Measurements from ENCODE around the gene NT5C2. TPM values are rescaled to one million over a fixed set of nuclear protein-coding genes. Genes with fewer than 3 reads are reported as not detected.

Gene NT5C2
- total and polyA plus RNA-seq, 2 of the 8 experiments (the other 6 are each of a cell fraction or from before 2014, with no cell fraction given): 35.2 to 106 TPM

DNA sequence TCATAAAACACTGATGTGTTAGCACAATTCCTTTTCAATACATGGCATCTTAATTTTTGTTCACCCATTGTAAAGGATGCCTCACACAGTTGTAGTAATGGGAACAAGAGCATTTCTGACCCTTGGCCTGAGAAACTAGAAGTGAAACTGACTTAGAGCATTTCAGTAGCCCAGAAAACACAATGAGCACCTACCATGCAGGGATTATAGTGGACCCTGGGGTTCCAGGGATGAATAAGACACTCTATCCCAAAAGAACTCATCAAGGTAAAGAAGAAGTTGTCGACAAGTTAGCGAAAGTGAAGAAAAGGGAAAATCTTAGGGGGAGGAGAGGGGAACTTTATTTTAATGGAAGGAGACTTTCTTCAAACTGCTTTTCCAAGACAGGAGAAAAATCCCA is 125.6 kb downstream of the NT5C2 start:
- Histone ChIP-seq H3K9me3 (ENCODE audit: insufficient read depth in 2 of 2, low read depth in 1 of 2, low read length in 1 of 2) (no peaks in the 10 kb centered on the region), H2BK5ac (ENCODE audit: low read depth, low read length) (no peak overlapping the region), H3K4me1 (replicated peaks in 1 of 4; ENCODE audit: control insufficient read depth in 3 of 4, insufficient read depth in 4 of 4, low read length in 3 of 4) (peaks cover 0 to 10% (median 4%) of the 10 kb centered on the region in 4 experiments; a peak in 3 of 7 replicates), H4K5ac (ENCODE audit: insufficient read length, low read depth, low read length) (no peak overlapping the region), H3K23me2 (ENCODE audit: low read depth, low read length) (no peaks in the 10 kb centered on the region), H4K91ac (replicated peaks; ENCODE audit: insufficient read length, low read length) (no peak overlapping the region), H4K20me1 (replicated peaks in 1 of 2; ENCODE audit: control insufficient read depth in 1 of 2, insufficient read depth in 2 of 2, low read length in 2 of 2) (peaks cover 0 to 2% of the 10 kb centered on the region in 2 experiments), H3K27me3 (replicated peaks in 1 of 4; ENCODE audit: control insufficient read depth in 3 of 4, extremely low read depth in 1 of 4, insufficient read depth in 3 of 4, low read length in 3 of 4) (no peaks in the 10 kb centered on the region), H3K14ac (ENCODE audit: insufficient read length) (no peak overlapping the region), H2AK5ac (ENCODE audit: low read depth, low read length) (no peak overlapping the region), H3K4me2 (ENCODE audit: insufficient read depth in 1 of 2, low read depth in 2 of 2, low read length in 2 of 2) (no peak overlapping the region), H4K8ac (ENCODE audit: extremely low read depth, insufficient read depth, low read length) (no peak overlapping the region), H3K27ac (ENCODE audit: low read depth, low read length) (no peak overlapping the region), H2BK12ac (ENCODE audit: low read depth, low read length) (no peak overlapping the region), H3K4ac (replicated peaks; ENCODE audit: insufficient read length, low read depth, low read length) (no peak overlapping the region), H3K56ac (replicated peaks; ENCODE audit: insufficient read length, low read depth, low read length) (no peak overlapping the region), H3K23ac (ENCODE audit: insufficient read length) (no peak overlapping the region), H3K4me3 (ENCODE audit: extremely low read depth in 1 of 4, insufficient read depth in 2 of 4, low read depth in 3 of 4, low read length in 4 of 4) (no peak overlapping the region), H3K9ac (replicated peaks in 1 of 4; ENCODE audit: extremely low read depth in 1 of 4, low read depth in 3 of 4, low read length in 3 of 4) (no peak overlapping the region), H2BK120ac (replicated peaks; ENCODE audit: low read depth, low read length) (no peak overlapping the region), H3K79me1 (ENCODE audit: low read depth, low read length) (no peaks in the 10 kb centered on the region; the same call in 1 of the 2 replicates), H3K36me3 (ENCODE audit: control insufficient read depth in 2 of 4, insufficient read depth in 4 of 4, low read length in 3 of 4) (no peaks in the 10 kb centered on the region), H2BK20ac (ENCODE audit: low read length) (no peak overlapping the region), H2BK15ac (ENCODE audit: low read length) (no peak overlapping the region), H3K79me2 (ENCODE audit: control insufficient read depth in 1 of 2, insufficient read depth in 2 of 2, low read length in 2 of 2) (no peaks in the 10 kb centered on the region), H3K18ac (ENCODE audit: extremely low read depth, low read length) (no peak overlapping the region), H2AFZ (ENCODE audit: low read length) (no peak overlapping the region)
- TF ChIP-seq JUN (IDR thresholded peaks at IDR 0.05; ENCODE audit: low read depth, low read length) (no peak), RNF2 (IDR thresholded peaks at IDR 0.05; ENCODE audit: borderline replicate concordance, low read depth, low read length, missing control alignments, poor library complexity, severe bottlenecking) (no peak), SAP30 (IDR thresholded peaks at IDR 0.05; ENCODE audit: insufficient read depth, insufficient replicate concordance, low read length) (no peak), RXRA (IDR thresholded peaks at IDR 0.05; ENCODE audit: insufficient read depth, low read depth, low read length) (no peak), PHF8 (conservative IDR thresholded peaks at IDR 0.05; ENCODE audit: low read depth, low read length) (no peak), RFX5 (IDR thresholded peaks at IDR 0.05; ENCODE audit: borderline replicate concordance, low read depth, low read length) (no peak)
- 100% methylated on average over 2 of the region's 2 CpGs; no CpG with 5 or more reads in 1 of the 2 experiments for WGBS, 2 experiments (ENCODE audit: extremely low coverage in 1 of 2, insufficient coverage in 1 of 2, insufficient read length in 1 of 2, insufficient replicate concordance in 2 of 2, low coverage in 1 of 2, low lambda C conversion rate in 2 of 2, missing lambda C conversion rate in 1 of 2)
- ChIA-PET POLR2A (ENCODE audit: partially characterized antibody) (interaction anchor here (3.1 kb wide), 1 partner anchor 149 kb away, joined by 10 read pairs; the partner anchor contains the start of gene CNNM2), CTCF (ENCODE audit: partially characterized antibody) (interaction anchor here (1.2 to 10.3 kb wide), 6 partner anchors 141 to 340 kb away, joined by 3 to 137 read pairs (median 6); partner anchors contain the start of genes CNNM2 and CYP17A1)
- no peak for FAIRE-seq
- no peak for DNase-seq (ENCODE audit: low read depth in 1 of 2, low spot score in 2 of 2)
